AG08396 (cell line): Measurements from ENCODE around the gene TPM1.

ENCODE experiments used
- DNase-seq: peaks from one replicate; pipeline ENCODE4 v3.0.0; 2012; ENCODE audit warnings: low spot score, mixed read lengths

TPM1 gene

GRCh38 chr15:63075015-63075983, 32.8 kb downstream of the TPM1 start:
- no peak for DNase-seq

- DNase-seq: no peak
Measured at GRCh38 chr15:63075984-63076713, 33.6 kb downstream of the TPM1 start.

DNA sequence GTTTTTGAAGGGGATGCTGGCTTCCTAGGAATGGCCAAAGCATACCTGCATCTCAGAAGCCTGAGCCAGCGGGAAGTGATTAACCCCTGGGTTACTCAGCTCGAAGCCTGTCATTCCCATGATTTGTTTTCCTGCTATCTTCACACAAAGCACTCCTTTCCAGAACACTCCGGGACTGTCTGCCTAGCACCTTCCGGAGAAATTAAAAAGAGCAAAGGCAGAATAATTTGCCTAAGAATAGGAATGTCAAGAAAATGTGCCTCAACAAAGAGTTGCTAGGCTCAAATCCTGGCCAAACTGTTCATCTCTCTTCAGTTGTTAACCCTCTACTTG, 34.1 kb downstream of the TPM1 start:
- no peak for DNase-seq

DNA sequence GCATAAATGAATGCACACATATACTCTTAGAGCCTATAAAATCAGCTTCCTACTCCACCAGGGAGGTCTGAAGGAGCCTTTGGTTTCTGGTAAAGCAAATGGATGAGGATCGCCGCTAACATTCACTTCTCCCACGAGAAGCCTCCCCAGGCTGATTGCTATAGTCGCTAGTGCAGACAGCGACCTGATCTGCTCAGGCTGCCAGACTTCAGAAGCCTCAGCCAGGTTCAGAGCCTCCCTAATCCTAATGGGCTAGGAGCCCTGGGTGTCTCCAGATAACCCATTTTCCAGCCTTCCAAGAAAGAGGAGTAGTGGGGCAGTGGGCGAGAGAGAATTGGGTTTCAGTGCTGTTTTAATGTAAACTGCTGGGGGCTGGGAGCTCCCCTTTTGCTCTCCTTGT, 35.4 kb downstream of the TPM1 start:
- no peak for DNase-seq

- peak; percentile 29 for DNase-seq
Measured at GRCh38 chr15:63079947-63080626, 37.5 kb downstream of the TPM1 start.

DNA sequence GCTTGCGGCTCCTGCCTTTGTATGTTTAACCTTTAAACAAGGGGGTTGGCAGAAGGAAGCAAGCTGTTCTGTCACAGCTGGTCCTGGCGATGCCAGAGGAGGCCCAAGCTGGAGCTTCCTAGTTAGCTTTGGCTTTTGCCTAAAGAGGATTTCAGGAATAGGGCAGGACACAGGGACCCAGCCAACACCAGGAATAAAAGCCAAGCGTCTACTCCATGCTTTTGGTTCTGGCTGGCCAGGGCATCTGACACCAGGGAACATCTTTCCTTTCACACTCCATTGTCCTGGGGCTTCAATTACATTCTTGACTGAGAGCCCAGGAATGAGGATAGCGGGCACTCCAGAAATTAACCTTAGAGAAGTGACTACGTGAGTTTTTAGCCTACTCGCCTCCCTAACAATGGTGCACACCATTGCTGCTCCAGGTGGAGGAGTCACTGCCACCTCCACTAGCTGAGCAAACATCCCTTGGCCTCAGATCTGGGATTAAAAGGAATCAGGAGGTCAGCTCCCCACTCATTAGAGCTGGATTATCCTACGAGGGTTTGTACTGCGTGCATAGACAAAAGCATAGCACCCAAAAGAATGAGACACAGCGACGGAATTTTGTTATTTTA, 38.2 kb downstream of the TPM1 start:
- DNase-seq: no peak

- no peak for DNase-seq
Measured at GRCh38 chr15:63082366-63082765, 39.8 kb downstream of the TPM1 start.

- DNase-seq: no peak
Measured at GRCh38 chr15:63083044-63083443, 40.5 kb downstream of the TPM1 start.

- no peak for DNase-seq
Measured at GRCh38 chr15:63083541-63083940, 41.0 kb downstream of the TPM1 start.

- no peak for DNase-seq
Measured at GRCh38 chr15:63084806-63085205, 42.3 kb downstream of the TPM1 start.

DNA sequence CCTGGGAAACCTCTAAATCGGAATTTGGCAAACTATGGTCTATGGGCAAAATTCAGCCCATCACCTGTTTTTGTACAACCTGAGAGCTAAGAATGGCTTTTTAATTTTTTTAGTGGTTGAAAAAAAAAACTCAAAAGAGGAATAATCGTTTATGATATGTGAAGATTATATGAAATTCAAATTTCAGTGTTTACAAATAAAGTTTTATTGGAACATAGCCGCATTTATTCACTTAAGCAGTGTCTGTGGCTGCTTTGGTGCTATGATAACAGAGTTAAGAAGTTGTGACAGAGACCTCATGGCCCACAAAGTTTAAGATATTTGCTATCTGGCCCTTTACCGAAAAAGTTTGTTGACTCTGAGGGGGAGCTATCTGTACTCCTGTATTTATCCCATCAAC, 42.7 kb downstream of the TPM1 start:
- no peak for DNase-seq

- no peak for DNase-seq
Measured at GRCh38 chr15:63086271-63086670, 43.7 kb downstream of the TPM1 start.

DNA sequence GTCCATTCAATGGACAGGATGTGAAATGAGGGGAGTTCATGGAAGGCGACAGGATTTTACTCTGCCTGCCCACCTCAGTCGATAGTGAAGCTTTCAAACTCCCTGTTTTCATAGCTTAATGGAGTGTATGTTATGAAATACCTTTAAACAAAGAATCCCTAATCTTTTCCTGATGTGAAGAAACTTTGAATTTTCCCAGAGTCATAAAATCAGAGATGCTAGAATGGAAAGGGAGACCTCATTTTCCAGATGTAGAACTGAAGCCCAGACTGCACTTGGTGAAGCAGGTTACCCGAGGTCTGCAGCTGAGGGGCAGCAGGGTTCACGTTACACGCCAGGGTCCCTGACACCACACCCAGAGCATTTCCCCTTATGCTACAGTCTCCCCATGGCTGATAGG, 44.4 kb downstream of the TPM1 start:
- DNase-seq: no peak

DNA sequence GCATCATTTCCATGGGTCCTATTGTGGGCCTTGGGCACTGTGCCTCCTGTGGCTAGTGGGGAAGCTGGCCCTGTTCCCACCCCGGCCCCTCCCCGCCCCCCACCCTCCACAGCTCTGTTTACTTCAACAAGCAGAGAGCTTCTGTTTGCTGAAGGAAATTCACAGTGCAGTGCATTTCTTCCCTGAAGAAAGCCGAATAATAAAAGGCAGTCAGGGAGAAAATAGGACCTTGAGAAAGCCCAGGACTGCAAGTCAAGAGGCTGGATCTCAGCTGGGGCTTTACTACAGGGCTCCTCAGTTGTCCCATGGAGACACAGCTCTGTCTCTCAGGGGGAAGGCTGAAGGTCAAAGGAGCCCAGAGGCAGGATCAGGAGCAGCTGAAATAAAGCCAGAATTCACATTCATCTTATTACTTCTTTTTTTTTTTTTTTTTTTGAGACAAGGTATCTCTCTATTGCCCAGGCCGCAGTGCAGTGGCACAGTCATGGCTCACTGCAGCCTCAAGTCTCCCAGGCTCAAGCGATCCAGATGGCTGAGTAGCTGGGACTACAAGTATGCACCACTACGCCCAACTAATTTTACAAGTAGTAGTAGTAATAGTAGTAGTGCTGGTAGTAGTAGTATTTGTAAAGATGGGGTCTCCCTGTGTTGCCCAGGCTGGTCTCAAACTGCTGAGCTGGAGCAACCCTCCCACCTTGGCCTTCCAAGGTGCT, 46.1 kb downstream of the TPM1 start:
- no peak for DNase-seq

GRCh38 chr15:63089260-63090043, 46.9 kb downstream of the TPM1 start:
- DNase-seq: peak; percentile 67

- no peak for DNase-seq
Measured at GRCh38 chr15:63090472-63090871, 47.9 kb downstream of the TPM1 start.

DNA sequence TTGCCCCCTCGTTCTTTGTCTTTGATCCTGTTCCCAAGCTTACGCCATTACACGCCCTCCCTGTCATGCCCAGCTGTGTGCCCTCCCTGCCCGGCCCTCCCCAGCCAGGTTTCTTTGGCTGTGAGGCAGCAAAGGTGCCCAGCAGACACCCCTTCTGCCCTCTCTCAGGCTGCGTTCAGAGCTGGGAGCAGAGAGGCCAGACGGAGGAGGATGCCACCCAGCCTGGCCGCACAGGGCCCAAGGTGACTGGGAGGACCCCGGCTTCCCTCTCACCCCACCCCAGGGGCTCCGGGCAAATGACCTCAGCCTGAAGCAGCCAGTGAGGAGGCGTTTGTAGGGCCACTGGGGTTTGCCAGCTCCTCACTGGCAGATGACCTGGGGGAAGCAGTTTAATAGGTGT, 48.3 kb downstream of the TPM1 start:
- no peak for DNase-seq

DNA sequence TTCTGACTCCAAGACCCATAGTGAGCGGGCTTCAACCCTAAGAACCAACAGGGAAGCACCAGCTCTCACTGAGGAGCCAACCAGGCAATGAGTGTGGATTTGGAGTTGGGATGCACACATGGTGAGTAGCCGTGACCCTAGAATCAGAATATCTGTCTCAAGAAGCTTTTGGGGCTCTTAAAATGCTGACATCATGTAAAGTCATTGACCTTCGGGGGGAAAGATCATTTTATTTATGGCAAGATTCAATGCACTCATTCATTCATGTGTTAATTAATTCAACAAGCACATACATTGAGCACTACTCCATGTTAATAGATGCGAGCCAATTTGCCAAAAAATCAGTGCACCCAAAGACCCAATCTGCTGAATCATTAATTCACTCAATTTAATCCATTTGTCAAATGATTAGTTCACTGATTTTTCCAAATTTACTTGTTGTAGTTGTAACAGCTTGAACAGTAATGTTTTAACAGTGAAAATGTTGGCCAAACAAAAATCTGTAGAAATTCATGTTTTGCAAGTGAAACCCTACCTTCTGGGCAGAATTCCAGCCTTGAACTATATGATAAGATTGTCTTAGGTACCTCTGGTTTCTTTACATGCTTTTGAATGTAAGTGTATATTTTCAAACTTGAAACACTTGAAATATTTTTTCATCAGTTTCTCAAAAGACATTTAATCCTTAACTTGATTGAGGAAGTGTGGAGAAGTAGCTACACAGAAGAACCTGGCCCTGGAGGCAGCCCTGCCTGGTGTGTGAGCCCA, 49.3 kb downstream of the TPM1 start:
- DNase-seq: no peak

GRCh38 chr15:63093486-63094205, 51.1 kb downstream of the TPM1 start:
- peak; percentile 70 for DNase-seq
